HG03097 (cell line): ENCODE results near the gene RUNX3.

ENCODE experiments used
- ATAC-seq: cut with Tn5 transposase; IDR thresholded peaks from one replicate; pipeline ENCODE4 v1.9.1; 2021; ENCODE audit not compliant: unreplicated experiment, low FRiP score

Gene RUNX3

DNA sequence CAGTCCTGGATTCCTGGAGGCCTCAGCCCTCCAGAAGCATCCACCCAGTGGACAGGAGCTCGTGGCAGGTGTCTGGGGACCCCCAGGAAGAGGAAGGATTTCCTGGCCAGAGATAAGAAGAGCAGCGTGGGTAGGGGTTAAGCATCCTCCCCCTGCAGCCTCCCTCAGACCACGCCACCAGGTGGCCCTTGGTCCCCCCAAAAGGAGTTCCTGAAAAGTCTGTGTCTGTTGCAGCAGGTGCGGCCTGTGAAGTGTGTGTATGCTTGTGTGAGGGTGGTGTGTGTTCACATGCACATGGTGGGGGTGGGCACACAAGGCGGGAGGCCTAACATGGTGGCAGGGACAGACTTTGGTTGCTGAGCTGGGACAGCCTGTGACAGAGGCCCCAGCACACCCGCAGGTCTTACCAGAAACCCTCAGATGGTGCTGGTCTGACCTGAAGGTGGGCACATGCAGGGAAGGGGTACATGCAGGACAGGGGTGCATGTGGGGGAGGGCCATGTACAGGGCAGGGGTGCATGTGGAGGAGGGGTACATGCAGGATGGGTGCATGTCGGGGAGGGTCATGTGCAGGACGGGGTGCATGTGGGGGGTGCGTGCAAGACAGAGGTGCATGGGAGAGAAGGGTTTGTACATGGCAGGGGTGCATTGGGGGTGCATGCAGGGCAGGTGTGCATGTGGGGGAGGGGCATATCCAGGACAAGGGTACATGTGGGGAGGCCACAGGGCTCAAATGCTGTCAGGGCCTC, 18.2 kb upstream of the RUNX3 start:
- ATAC-seq, result no peak

GRCh38 chr1:24946861-24947658, 17.0 kb upstream of the RUNX3 start:
- peak; percentile 57 for ATAC-seq

- ATAC-seq, result no peak
These were observed 15.6 kb upstream of the RUNX3 start for GRCh38 chr1:24945354-24946326.

- no peak for ATAC-seq
These were observed 14.2 kb upstream of the RUNX3 start for GRCh38 chr1:24944318-24944717.

DNA sequence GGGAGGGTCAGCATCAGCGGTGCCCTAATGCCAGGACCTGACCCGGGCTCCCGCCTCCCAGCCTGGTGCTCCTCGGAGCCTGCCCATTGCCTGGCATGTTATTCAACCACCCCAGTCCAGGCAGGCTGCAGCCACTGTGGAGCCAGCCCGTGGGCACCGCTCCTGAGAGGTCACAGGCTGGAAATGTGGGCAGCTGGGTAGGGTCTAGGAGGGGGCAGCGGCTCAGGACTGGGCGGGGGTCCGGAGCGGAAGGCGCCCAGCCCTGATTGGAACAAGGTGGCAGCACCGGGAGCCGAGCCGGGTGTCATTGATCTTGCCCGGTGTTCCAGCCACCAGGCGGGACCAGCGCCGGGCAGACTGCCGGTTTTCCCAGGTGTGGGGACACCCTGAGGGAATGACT, 12.7 kb upstream of the RUNX3 start:
- no peak for ATAC-seq

- ATAC-seq, result no peak
These were observed 11.5 kb upstream of the RUNX3 start for GRCh38 chr1:24941564-24941963.

- ATAC-seq, result no peak
These were observed 10.2 kb upstream of the RUNX3 start for GRCh38 chr1:24940231-24940630.

- no peak for ATAC-seq
These were observed 9.7 kb upstream of the RUNX3 start for GRCh38 chr1:24939675-24940193.

GRCh38 chr1:24939040-24939674, 9.1 kb upstream of the RUNX3 start:
- no peak for ATAC-seq

DNA sequence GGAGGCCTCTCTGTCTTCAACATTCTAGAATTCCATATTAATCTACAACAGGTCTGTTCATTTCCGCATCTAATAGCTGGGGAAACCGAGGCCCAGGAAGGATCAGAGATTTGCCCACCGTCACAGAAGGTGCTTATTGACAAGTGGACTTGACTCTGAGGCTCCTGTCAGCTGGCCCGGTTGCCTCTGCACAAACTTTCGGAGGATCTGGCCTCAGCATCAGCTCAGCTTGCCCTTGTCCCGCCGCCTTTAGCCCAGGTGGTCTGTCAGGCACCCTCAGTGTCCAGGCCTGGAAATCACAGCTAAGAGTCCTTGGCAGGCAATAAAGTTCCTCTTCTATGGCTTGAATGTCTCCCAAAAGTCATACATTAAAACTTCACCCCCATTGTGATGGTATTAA, 8.2 kb upstream of the RUNX3 start:
- no peak for ATAC-seq

DNA sequence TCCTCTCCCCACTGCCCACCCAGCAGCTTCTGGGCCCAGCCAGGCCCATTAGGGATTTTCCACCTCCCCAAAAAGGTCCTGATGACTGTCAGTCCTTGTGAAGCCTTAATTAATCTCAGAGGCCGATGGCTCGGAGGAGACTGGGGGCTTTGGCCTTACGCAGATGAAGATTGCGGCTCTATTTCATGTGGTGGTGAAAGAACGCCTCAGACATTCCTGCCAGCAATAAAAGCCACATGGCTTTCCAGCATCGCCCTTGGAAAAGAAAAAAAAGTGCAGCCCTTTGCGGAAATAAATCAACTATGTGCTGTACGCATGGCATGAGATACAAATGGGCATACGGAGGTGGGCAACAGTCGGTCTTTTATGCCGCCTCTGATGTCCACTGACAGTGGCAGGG, 6.6 kb upstream of the RUNX3 start:
- no peak for ATAC-seq

GRCh38 chr1:24935615-24936484, 5.8 kb upstream of the RUNX3 start:
- ATAC-seq, result no peak

DNA sequence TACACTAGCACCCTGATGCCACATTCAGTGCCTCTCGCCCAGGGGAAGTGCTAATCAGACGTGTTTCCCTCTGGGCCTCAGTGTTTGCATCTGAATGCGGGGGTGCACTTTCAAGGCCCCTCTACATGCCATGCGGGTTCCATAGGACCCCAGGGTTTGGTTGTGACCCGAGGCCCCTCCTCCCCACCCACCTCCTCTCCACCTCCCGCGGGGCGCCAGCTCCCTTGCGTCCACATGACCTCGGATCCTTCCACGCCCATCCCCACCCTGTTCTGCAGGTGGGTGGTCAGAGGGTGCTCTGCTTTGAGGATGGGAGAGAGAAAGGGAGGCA, 5.1 kb upstream of the RUNX3 start:
- ATAC-seq, result no peak

- no peak for ATAC-seq
These were observed 4.5 kb upstream of the RUNX3 start for GRCh38 chr1:24934310-24935195.

DNA sequence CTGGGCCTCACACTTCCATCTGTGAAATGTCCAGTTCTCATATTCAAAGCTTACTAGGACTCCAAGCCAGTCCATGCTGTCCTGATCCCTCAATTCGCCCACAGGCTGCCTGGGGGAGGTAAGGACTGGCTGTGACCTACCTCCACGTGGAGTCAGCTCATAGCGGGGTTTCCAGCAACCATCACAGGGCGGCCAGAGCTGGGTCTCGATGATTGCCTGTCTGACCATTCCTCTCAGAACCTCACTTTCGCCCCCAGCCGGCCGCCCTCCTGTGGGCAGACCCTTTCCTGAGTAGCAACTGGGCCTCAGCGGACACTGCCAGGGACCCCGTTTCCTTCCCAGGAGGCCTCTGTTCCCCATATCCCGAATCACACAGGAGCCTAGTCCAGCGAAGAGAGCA, 3.4 kb upstream of the RUNX3 start:
- no peak for ATAC-seq

DNA sequence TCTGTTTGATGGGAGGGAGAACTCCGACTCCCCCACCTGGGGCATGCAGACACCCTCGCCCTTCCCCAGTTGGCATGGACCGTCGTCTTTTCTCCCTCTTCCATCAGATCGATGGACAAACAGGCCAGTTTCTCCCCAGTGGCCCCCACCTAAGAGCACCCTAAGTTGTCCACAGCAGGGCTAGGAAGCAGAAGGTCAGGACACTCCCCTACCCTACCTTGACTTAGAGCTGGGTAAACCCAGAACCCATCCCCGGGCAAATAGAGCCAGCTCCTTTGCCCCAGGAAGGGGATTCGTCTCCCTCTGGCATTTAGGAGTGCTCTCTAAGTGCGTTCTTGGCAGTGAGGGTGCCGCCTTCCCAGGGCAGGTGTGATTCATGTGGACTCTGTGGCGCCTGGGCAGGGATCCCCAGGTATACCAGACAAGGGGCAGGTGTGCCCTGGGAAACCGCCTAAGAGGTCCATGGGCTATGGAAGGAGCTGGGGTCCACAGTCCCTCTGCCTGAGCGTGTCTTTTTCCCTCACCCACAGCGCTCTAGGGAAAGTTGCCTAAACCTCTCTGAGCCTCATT, 2.7 kb upstream of the RUNX3 start:
- ATAC-seq, result no peak

- ATAC-seq, result no peak
These were observed 2.2 kb upstream of the RUNX3 start for GRCh38 chr1:24932284-24932683.
